Calu3 (cell line): Measurements from ENCODE around the gene PDLIM5. TPM values are rescaled to one million over a fixed set of nuclear protein-coding genes. Genes with fewer than 3 reads are reported as not detected.

Experiments
- BruUV-seq: library from RNA; stranded (reverse); fragments of 400-500 nt; replicated peaks from 2 replicates; lab custom pipeline; 2021; lab: Mats Ljungman, UMichigan
- CTCF ChIA-PET: fragments of 300-600 bp; sonication (Branson Sonifier 250); formaldehyde crosslinking; loops from one replicate; lab custom pipeline; 2022; ENCODE audit warnings: antibody characterized with exemption; lab: Charles Lee
- DNase-seq: peaks from one replicate; pipeline ENCODE4 v3.0.0; 2022
- H3K27ac Mint-ChIP-seq: one replicate; pipeline ENCODE4 v1.8.0; 2022; ENCODE audit warnings: mixed read lengths; ENCODE audit not compliant: unreplicated experiment
- H3K27me3 Mint-ChIP-seq: one replicate; pipeline ENCODE4 v1.8.0; 2022; ENCODE audit warnings: mixed read lengths; ENCODE audit not compliant: unreplicated experiment
- H3K36me3 Mint-ChIP-seq: one replicate; pipeline ENCODE4 v1.8.0; 2022; ENCODE audit warnings: mild to moderate bottlenecking, moderate library complexity, mixed read lengths; ENCODE audit not compliant: insufficient read depth, unreplicated experiment
- H3K4me1 Mint-ChIP-seq: one replicate; pipeline ENCODE4 v1.8.0; 2022; ENCODE audit warnings: mild to moderate bottlenecking, low read depth, mixed read lengths; ENCODE audit not compliant: unreplicated experiment
- H3K4me3 Mint-ChIP-seq: one replicate; pipeline ENCODE4 v1.8.0; 2022; ENCODE audit warnings: mild to moderate bottlenecking, low read depth, moderate library complexity, mixed read lengths; ENCODE audit not compliant: unreplicated experiment
- H3K9me3 Mint-ChIP-seq: one replicate; pipeline ENCODE4 v1.8.0; 2022; ENCODE audit warnings: low read depth, mixed read lengths; ENCODE audit not compliant: unreplicated experiment
- CTCF ChIP-seq: fragments of 200-600 bp; IDR thresholded peaks from one replicate; pipeline ENCODE4 v1.8.0; 2022; ENCODE audit warnings: antibody characterized with exemption; ENCODE audit not compliant: unreplicated experiment
- intact Hi-C: fragments of 100-400 bp; cut with micrococcal nuclease; formaldehyde crosslinking; loops from one replicate; pipeline ENCODE4 v1.10.0; 2022; ENCODE audit not compliant: unreplicated experiment
- total RNA-seq: library from RNA; stranded (reverse); gene quantifications from 2 replicates; pipeline ENCODE4 v1.2.3, GENCODE V29; 2022

PDLIM5 gene
- total RNA-seq, 1 experiment from 2014 or later, result 122 TPM

GRCh38 chr4:94714365-94715160, 262.8 kb downstream of the PDLIM5 start:
- no peaks in the 10 kb centered on the region for H3K9me3 Mint-ChIP-seq
- intact Hi-C loops, result no loop called here
- no TSS peak for BruUV-seq
- no peak overlapping the region for H3K4me3 Mint-ChIP-seq
- H3K36me3 Mint-ChIP-seq, result no peaks in the 10 kb centered on the region
- no peaks in the 10 kb centered on the region for H3K4me1 Mint-ChIP-seq
- CTCF ChIA-PET, result no interaction called here
- H3K27ac Mint-ChIP-seq, result no peak overlapping the region
- DNase-seq, result no peak
- TF ChIP-seq CTCF, result no peak
- no peaks in the 10 kb centered on the region for H3K27me3 Mint-ChIP-seq

GRCh38 chr4:94715726-94716125, 264.0 kb downstream of the PDLIM5 start:
- no peak for DNase-seq
- TF ChIP-seq CTCF, result no peak
- intact Hi-C loops, result no loop called here

More at GRCh38 chr4:94715726-94716125, 264.0 kb downstream of the PDLIM5 start:
- CTCF ChIA-PET, result no interaction called here
- no peak overlapping the region for H3K4me3 Mint-ChIP-seq
- H3K9me3 Mint-ChIP-seq, result no peaks in the 10 kb centered on the region
- BruUV-seq, result no TSS peak
- no peaks in the 10 kb centered on the region for H3K36me3 Mint-ChIP-seq
- H3K27me3 Mint-ChIP-seq, result no peaks in the 10 kb centered on the region
- no peak overlapping the region for H3K27ac Mint-ChIP-seq
- H3K4me1 Mint-ChIP-seq, result no peaks in the 10 kb centered on the region

Other genes starting within 250 kb of the PDLIM5 start
- gene SMARCAD1, start 244.1 kb upstream of the PDLIM5 start, total RNA-seq, result 15.8 and 19.2 TPM in 2 replicates
- gene HPGDS, start 109.1 kb upstream of the PDLIM5 start, total RNA-seq, result not detected in 2 replicates